Left ventricle myocardium superior (tissue), 1 donor: ENCODE data around the gene SERPINB5. TPM values are rescaled to one million over a fixed set of nuclear protein-coding genes. Genes with fewer than 3 reads are reported as not detected.

Source experiments
- ATAC-seq: fragments of 200-7000 bp; cut with Tn5 transposase; one replicate; pipeline ENCODE4 v1.9.1; 2020; ENCODE audit warnings: mild to moderate bottlenecking, moderate library complexity
- DNase-seq: peaks from one replicate; pipeline ENCODE4 v3.0.0-alpha.2; 2020
- intact Hi-C: fragments of 100-400 bp; cut with micrococcal nuclease; formaldehyde crosslinking; loops from one replicate; pipeline ENCODE4 v1.11.0; 2022
- total RNA-seq: library from RNA; stranded (reverse); fragmentation: NEBNext Ultra II Directional; extraction: Animal tissue kit (Norgen Biotek cat#: 25700); gene quantifications from one replicate; pipeline ENCODE4 v1.2.1, GENCODE V29; 2021
- donor health status: DM: no; HTN: yes; CAD: no; lungs with severe emphysema.

Gene SERPINB5
- total RNA-seq, 1 donor from 2014 or later = not detected

- no peak for DNase-seq
- intact Hi-C loops = no loop called here
- ATAC-seq = no peak
These were observed 12.3 kb upstream of the SERPINB5 start for GRCh38 chr18:63464434-63464833.

DNA sequence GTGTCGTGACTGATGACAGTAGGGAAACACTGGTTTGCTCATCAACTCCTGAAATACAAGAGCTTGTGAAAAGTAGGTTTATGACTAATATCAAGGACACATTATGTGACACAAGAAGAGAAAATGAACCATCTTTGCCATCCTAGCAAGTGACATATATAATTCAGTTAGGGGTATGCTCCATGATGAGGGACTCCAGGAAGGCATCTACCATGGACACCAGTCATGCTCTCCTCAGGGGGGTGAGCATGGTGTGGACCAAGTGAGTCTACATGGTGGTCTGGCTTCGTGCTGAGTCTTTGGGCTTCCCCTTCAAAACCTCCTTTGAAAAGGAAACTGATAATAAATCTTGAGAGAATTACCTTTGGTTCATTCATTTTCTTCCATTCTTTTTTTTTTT is 11.7 kb upstream of the SERPINB5 start:
- no peak for DNase-seq
- intact Hi-C loops = no loop called here
- no peak for ATAC-seq

DNA sequence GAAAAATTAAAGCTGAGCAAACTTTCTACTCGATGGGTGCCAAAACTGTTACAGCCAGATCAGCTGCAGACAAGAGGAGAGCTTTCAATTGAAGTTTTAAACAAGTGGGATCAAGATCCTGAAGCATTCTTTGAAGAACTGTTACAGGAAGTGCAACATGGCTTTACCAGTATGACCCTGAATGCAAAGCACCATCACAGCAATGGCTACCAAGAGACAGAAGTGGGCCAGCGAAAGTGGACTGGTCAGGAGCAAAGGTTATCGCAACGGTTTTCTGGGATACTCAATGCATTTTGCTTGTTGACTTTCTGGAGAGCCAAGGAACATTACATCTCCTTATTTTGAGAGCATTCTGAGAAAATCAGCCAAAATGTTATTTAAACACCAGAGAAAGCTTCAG is 9.1 kb upstream of the SERPINB5 start:
- ATAC-seq (no peak), DNase-seq (no peak)
- intact Hi-C loops = no loop called here

- no peak for DNase-seq
- intact Hi-C loops = no loop called here
- no peak for ATAC-seq
These were observed 8.2 kb upstream of the SERPINB5 start for GRCh38 chr18:63468575-63468974.

DNA sequence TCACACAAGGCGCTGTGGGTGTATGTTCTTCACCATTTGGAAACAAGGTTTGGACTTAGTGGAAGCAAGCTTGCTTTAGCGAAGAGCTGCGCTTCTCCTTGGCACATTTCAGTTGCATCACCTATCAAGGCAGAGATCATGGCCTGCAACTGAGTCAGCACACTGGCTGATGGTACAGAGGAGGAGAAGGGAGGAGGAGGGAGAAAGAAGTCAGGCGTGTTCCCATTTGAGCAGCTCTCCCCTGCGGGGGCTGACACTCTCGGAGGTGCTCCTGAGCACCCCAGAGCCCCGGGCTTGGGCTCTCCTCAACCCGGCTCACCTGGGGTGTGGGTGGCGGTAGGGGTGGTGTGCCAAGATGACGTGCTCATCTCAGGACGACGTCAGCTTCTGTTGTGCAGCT is 6.0 kb upstream of the SERPINB5 start:
- DNase-seq = no peak
- no peak for ATAC-seq
- intact Hi-C loops = no loop called here

DNA sequence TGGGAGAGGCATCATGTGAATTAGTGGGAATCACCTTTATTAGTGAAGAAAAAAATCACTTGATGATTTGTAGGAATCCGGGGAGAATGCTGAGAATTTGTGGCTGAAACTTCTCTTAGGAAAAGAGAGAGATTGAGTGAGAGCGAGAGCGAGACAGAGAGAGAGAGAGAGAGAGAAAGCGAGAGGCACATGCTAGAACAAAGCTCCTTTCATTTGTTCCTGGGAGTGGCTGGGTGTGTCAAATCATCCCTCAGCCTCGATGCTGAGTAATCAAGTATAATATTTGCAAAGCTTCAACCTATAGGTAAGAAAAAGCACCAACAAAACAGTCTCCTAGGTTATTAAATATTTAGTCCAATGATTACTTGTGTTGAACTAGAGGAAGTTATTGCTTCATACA is 4.4 kb upstream of the SERPINB5 start:
- ATAC-seq = no peak
- intact Hi-C loops = no loop called here
- DNase-seq = no peak

DNA sequence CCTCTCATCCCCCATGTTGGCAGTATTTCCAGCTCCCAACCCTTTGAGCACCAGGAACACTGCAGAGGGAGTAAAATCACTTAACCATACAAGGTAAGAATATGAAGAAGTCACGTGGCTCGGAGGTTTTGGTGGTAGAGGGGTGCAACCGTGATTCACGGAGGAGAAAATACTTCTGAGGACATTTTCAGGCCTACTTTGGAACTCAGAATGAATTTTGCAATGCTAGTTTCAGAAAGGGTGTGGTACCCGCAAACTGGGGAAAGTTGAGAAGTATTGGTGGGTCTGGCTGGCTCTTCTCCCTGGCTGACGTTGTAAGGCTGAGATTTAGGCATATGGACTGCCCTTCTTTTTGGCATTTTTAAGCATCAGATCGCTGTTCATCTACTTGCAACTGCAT is 442 bp downstream of the SERPINB5 start:
- intact Hi-C loops = no loop called here
- ATAC-seq (no peak), DNase-seq (no peak)

- intact Hi-C loops = no loop called here
- DNase-seq (no peak), ATAC-seq (no peak)
These were observed 1.2 kb downstream of the SERPINB5 start for GRCh38 chr18:63477968-63478367.

DNA sequence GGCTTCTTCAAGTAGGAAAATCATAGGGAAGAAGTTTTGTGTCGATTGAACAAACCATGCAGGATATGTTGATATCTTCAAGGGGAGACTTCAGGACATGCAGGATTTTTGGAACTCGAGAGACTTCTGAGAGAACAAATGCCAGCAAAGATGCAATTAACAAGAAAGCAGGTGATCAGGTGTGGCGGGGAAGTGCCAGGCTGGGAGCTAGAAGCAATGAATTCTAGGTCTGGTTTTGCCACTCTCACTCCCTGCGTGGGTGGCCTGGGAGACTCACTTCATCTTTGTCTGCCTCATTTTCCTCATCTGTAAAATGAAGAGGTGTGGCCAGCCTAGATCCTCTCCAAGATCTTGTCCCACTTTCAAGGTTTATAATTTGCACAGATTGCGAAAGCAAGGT is 3.1 kb downstream of the SERPINB5 start:
- intact Hi-C loops = no loop called here
- ATAC-seq = no peak
- DNase-seq = no peak

DNA sequence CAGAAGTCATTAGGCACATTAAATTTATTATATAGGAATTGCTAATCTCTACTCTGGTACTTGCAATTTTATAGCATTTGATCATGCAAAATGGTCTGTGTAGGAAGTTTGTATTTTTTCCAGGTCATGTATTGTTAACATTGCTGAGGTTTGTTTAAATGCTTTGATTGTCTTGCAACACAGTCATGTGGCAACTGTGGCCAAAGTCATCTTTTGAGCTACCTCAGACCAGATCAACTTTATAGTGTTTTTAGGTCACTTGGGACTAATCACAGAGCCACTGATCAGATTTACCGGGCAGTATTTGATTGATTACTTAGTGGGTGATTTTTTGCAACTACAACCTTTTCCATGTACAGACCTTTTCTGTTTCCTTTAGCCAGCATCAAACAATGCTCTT is 3.7 kb downstream of the SERPINB5 start:
- no peak for ATAC-seq
- intact Hi-C loops = no loop called here
- no peak for DNase-seq

- DNase-seq = no peak
- intact Hi-C loops = no loop called here
These were observed 4.2 kb downstream of the SERPINB5 start for GRCh38 chr18:63480915-63481314.

GRCh38 chr18:63487676-63488075 is 10.9 kb downstream of the SERPINB5 start:
- no peak for DNase-seq
- ATAC-seq = no peak
- intact Hi-C loops = no loop called here

More at GRCh38 chr18:63480915-63481314, 4.2 kb downstream of the SERPINB5 start:
- no peak for ATAC-seq

GRCh38 chr18:63488160-63488559 is 11.4 kb downstream of the SERPINB5 start:
- DNase-seq (no peak), ATAC-seq (no peak)
- intact Hi-C loops = no loop called here

GRCh38 chr18:63492851-63493250 is 16.1 kb downstream of the SERPINB5 start:
- DNase-seq (no peak), ATAC-seq (no peak)
- intact Hi-C loops = no loop called here

DNA sequence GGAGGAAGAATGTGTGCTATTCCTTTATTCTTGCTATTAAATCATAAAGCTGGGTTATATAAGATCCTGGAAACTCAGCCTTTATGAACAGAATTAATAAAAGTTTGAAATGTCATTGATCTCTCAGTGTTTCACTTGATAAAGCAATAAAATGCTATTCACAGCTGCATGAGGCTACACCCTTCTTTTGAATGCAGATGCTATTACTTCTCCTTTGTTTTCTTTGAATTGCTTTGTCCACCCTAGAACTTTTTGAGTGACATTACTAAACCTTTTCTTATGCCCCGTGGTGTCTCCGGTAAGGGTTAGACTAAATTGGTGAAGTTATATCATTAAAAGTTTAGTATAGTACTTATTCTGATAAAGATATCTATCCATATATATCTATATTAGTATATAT is 18.9 kb downstream of the SERPINB5 start:
- no peak for DNase-seq
- intact Hi-C loops = no loop called here
- no peak for ATAC-seq

DNA sequence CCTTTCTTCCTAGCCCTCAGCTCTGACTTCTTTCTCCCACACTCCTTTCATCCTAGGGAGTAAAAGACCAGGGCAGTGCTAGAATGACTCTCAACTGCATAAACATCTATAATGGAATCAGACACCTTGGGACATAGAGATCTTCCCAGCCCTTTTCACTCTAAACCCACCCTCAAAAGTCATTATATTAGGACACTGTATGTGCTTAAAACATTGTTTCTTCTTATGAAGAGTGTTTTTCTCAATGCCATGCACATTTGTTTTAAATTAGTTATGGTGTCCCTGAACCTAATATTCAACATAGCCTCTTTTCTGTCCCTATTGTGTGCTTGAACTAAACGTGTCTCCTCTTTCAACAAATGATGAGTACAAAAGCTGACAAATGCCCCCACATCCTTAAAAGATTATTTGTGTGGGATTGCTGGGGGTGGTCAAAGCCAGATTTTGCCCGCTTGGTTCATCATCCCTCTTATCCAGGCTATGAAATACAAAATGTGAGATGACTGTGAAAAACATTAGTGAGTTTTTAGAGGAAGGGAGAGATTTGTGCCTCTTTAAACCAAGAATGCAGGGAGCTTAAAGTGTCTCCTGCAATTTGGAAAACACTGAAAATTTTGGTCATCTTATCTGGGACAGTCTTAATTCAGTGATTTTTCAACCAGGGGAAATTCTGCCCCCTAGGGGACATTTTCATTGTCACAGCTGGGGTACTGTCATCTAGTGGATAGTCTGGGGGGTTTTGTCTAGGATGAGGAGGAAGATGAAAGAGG is 29.0 kb downstream of the SERPINB5 start:
- DNase-seq = no peak
- ATAC-seq = no peak
- intact Hi-C loops = no loop called here

DNA sequence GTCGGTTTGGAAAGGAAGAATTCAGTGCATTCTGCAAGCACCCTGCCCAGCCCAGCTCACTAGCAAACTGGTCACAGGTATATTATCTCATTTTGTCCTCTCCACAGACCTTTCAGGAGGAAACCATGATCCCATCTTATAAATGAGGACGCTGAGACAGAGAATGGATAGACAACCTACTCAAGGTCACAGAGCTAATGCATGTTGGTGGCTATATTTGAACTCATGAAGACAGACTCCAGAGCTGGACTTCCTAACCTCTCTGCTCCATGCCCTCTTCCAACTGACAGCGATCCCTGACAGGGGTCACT is 29.5 kb downstream of the SERPINB5 start:
- no peak for ATAC-seq
- DNase-seq = no peak

DNA sequence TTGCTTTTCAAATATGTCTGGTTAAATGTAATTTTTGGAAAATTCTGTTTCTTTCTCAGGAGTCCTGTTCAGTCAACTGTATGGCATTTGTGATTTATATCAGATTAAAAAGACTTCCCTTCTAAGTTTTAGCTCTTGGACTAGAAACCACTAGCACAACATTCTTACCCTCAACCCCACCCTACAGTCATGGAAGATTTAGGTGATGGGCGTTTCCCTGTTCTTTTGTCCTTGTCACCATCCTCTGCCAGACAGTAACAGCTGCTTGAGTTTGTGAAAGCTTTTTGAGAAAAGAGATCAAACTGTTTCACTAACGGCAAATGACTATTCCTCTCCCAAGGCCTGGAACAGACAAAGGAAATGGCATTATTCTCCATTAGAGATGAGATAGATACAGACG is 31.8 kb downstream of the SERPINB5 start:
- no peak for ATAC-seq
- intact Hi-C loops = no loop called here
- DNase-seq = no peak

More for the DNA sequence above, 29.5 kb downstream of the SERPINB5 start:
- intact Hi-C loops = no loop called here

DNA sequence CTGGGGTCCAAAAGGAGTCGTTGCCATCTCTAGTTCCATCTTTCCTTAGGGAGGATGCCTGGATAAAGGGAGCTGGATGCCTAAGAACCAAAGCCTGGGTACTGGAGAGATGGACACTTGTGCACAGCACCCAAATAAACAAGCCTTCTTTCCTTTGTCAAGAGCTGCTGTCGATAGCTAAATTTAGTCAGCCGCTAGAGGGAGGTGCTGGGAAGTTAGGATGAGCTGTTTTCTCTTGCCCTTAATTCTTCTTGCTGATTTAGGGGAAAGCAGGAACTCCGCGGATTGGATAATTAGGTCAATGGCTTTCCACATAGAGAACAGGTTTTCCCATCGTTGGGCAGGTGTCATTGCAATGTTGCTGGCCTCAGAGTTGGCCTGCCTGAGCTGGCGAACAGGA is 34.5 kb downstream of the SERPINB5 start:
- DNase-seq = no peak
- peak; percentile 30 for ATAC-seq
- intact Hi-C loops = loop anchor here (10.0 kb wide), 1 partner anchor 334 kb away; no protein-coding TSS in a partner anchor

GRCh38 chr18:63514326-63514725 is 37.6 kb downstream of the SERPINB5 start:
- ATAC-seq (no peak), DNase-seq (no peak)
- intact Hi-C loops = loop anchor here (10.0 kb wide), 1 partner anchor 330 kb away; no protein-coding TSS in a partner anchor

GRCh38 chr18:63514888-63515678 is 38.3 kb downstream of the SERPINB5 start:
- ATAC-seq = no peak

More at GRCh38 chr18:63514888-63515678, 38.3 kb downstream of the SERPINB5 start:
- intact Hi-C loops = loop anchor here (5.0 to 10.0 kb wide), 2 partner anchors 330 to 422 kb away; no protein-coding TSS in a partner anchor
- DNase-seq = no peak
